Activated CD8-positive, alpha-beta T cell treated with anti-CD3 and anti-CD28 coated beads for 36 hours (primary cell): ENCODE data around the gene PSMB2. TPM values are rescaled to one million over a fixed set of nuclear protein-coding genes. Genes with fewer than 3 reads are reported as not detected.

Experiments
- ATAC-seq: fragments of 200-7000 bp; cut with Tn5 transposase; one replicate; pipeline ENCODE4 v1.10.0; 2021; ENCODE audit warnings: mild to moderate bottlenecking, moderate library complexity
- CTCF ChIA-PET: fragments of 350-600 bp; sonication (Branson Sonifier 250); formaldehyde crosslinking; loops from one replicate; lab custom pipeline; 2021; ENCODE audit warnings: antibody characterized with exemption; lab: Charles Lee
- POLR2A ChIA-PET: fragments of 350-600 bp; sonication (Branson Sonifier 250); formaldehyde crosslinking; loops from one replicate; lab custom pipeline; 2021; ENCODE audit warnings: antibody characterized with exemption; lab: Charles Lee
- DNase-seq: peaks from one replicate; pipeline ENCODE4 v3.0.0-alpha.2; 2020
- H3K27ac Mint-ChIP-seq: one replicate; pipeline ENCODE4 v1.8.0; 2021; ENCODE audit warnings: mild to moderate bottlenecking, mixed read lengths
- H3K27me3 Mint-ChIP-seq: one replicate; pipeline ENCODE4 v1.8.0; 2021; ENCODE audit warnings: mixed read lengths
- H3K36me3 Mint-ChIP-seq: one replicate; pipeline ENCODE4 v1.8.0; 2021; ENCODE audit warnings: low read depth, mixed read lengths
- H3K4me1 Mint-ChIP-seq: one replicate; pipeline ENCODE4 v1.8.0; 2021; ENCODE audit warnings: low read depth, mixed read lengths
- H3K4me3 Mint-ChIP-seq: one replicate; pipeline ENCODE4 v1.8.0; 2021; ENCODE audit warnings: mild to moderate bottlenecking, moderate library complexity, mixed read lengths
- H3K9me3 Mint-ChIP-seq: one replicate; pipeline ENCODE4 v1.8.0; 2021; ENCODE audit warnings: mixed read lengths
- CTCF ChIP-seq: fragments of 200-600 bp; IDR thresholded peaks from one replicate; pipeline ENCODE4 v1.8.0; 2022; ENCODE audit warnings: antibody characterized with exemption, mild to moderate bottlenecking
- intact Hi-C: fragments of 100-400 bp; cut with micrococcal nuclease; formaldehyde crosslinking; loops from one replicate; pipeline ENCODE4 v1.10.0; 2022
- total RNA-seq, 2 experiments: library from RNA; stranded (reverse); gene quantifications; one replicate each; pipeline ENCODE4 v1.2.3, GENCODE V29; 2021

PSMB2 gene
- total RNA-seq, 2 experiments from 2014 or later: 92.9 to 94.2 TPM

DNA sequence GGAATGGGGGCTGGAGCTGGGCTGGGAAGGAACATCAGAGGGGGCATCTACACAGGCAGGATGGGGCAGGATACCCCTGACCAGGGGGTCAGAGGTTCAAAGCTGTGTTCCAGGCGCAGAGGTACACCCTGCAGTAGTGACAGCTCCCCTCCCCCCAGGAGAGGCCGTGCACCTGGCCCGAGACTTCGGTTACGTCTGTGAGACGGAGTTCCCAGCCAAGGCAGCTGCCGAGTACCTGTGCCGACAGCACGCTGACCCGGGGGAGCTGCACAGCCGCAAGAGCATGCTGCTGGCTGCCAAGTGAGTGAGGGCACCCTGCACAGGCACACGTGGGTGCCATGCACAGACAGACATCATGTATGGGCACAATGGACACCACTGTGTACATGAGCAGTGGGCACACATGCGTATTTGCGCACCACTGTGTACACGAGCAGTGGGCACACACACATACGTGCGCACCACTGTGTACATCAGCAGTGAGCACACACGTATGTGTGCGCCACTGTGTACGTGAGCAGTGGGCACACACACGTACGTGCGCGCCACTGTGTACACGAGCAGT lies 50.8 kb downstream of the PSMB2 start:
- POLR2A ChIA-PET: no interaction called here

DNA sequence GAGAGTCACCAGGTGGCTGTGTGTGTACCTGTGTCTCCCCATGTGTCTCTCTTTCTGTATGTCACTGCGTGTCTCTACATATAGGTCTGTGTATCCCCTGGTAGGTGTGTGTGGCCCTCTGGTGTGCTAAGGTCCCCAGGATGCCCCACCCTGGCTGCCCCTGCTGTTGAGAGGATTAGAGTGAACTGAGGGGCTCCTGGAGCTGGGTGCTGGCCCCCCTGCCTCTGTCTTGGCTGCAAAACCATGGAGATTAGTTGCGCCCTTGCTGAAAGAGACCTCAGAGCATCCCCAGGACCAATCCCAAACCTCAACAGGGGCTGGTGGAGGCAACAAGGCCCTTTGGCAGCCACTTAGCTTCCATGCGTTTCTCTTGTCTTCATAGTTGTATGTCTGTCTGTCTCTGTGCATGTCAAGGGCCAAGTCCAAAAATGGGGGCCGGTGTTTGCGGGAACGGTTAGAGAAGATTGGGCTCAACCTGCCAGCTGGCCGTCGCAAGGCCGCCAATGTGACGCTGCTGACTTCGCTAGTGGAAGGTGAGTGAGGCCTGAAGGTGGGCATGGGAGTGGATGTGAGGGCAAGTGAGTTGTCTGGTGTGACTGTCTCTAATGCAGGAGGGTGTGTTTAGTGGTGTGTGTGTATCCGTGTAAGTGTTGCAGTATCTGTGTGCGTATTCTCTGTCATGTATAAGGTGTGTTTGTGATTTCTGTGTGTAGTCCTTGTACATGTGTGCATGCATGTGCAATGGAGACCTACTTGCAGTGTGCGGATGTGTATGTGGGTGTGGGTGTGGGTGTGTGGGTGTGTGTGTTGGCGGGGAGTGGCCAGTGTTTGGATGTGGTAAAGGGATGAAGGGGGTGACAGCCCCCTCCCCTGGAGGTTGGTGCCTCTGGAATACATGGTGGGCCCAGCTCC lies 51.6 kb downstream of the PSMB2 start:
- CTCF ChIA-PET: interaction anchor here (0.6 kb wide), 1 partner anchor 10 kb away, joined by 4 read pairs; no protein-coding TSS in a partner anchor
- no peaks in the 10 kb centered on the region for H3K27me3 Mint-ChIP-seq
- no peak for TF ChIP-seq CTCF
- no peak overlapping the region for H3K4me3 Mint-ChIP-seq
- POLR2A ChIA-PET: no interaction called here
- H3K4me1 Mint-ChIP-seq: peaks cover 7% of the 10 kb centered on the region
- H3K9me3 Mint-ChIP-seq: no peaks in the 10 kb centered on the region
- no peak for DNase-seq
- H3K27ac Mint-ChIP-seq: no peak overlapping the region
- intact Hi-C loops: no loop called here
- no peaks in the 10 kb centered on the region for H3K36me3 Mint-ChIP-seq
- no peak for ATAC-seq

More for the DNA sequence above, 50.8 kb downstream of the PSMB2 start:
- H3K4me1 Mint-ChIP-seq: peaks cover 7% of the 10 kb centered on the region
- no peak for TF ChIP-seq CTCF
- no peak for DNase-seq
- CTCF ChIA-PET: interaction anchor here (0.6 kb wide), 1 partner anchor 11 kb away, joined by 4 read pairs; no protein-coding TSS in a partner anchor
- H3K9me3 Mint-ChIP-seq: no peaks in the 10 kb centered on the region
- no peaks in the 10 kb centered on the region for H3K36me3 Mint-ChIP-seq
- H3K27ac Mint-ChIP-seq: no peak overlapping the region
- H3K4me3 Mint-ChIP-seq: no peak overlapping the region
- intact Hi-C loops: no loop called here
- no peaks in the 10 kb centered on the region for H3K27me3 Mint-ChIP-seq
- no peak for ATAC-seq

DNA sequence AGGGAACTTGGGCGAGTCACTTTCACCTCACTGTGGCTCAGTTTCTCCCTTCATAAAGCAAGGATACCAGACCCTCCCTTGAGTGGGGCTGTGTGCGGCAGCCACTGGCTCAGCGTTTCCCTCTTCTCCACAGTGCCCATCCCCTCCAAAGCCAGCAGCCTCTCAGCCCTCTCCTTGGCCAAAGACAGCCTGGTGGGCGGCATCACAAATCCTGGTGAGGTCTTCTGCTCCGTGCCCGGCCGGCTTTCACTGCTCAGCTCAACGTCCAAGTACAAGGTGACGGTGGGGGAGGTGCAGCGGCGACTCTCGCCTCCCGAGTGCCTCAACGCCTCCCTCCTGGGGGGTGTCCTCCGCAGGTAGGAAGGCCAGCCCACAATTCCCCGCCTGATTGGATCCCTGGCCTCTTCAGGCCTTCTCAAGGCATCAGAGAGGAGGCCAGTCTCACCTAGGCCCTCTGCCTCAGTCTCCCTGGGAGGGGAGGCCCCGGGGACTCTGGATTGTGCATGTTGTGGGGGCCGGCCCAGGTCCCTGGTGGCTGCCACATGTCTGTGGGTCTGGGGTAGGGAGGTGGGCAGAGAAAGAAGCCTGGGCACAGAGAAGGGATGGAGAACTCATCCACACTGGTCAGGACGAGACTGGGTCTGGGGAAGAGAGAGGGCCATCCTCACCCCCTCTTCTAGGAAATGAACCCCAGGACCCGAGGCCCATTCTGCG lies 53.0 kb downstream of the PSMB2 start:
- CTCF ChIA-PET: interaction anchor here (1.4 kb wide), 1 partner anchor 19 kb away, joined by 3 read pairs; no protein-coding TSS in a partner anchor
- ATAC-seq: no peak
- POLR2A ChIA-PET: no interaction called here
- no peak for TF ChIP-seq CTCF
- intact Hi-C loops: no loop called here
- no peak for DNase-seq
- H3K4me1 Mint-ChIP-seq: peaks cover 4% of the 10 kb centered on the region
- no peaks in the 10 kb centered on the region for H3K9me3 Mint-ChIP-seq
- H3K36me3 Mint-ChIP-seq: no peaks in the 10 kb centered on the region
- no peak overlapping the region for H3K27ac Mint-ChIP-seq
- H3K4me3 Mint-ChIP-seq: no peak overlapping the region
- no peaks in the 10 kb centered on the region for H3K27me3 Mint-ChIP-seq

GRCh38 chr1:35587736-35588135 lies 53.6 kb downstream of the PSMB2 start:
- Mint-ChIP-seq H3K9me3 (no peaks in the 10 kb centered on the region), H3K4me1 (peaks cover under 1% of the 10 kb centered on the region), H3K4me3 (no peak overlapping the region), H3K27me3 (no peaks in the 10 kb centered on the region), H3K36me3 (no peaks in the 10 kb centered on the region), H3K27ac (no peak overlapping the region)
- no peak for TF ChIP-seq CTCF
- ATAC-seq: no peak
- ChIA-PET CTCF (interaction anchor here (1.4 kb wide), 1 partner anchor 19 kb away, joined by 3 read pairs; no protein-coding TSS in a partner anchor), POLR2A (no interaction called here)
- DNase-seq: no peak
- intact Hi-C loops: no loop called here
